HG03175 (cell line): ENCODE measurements around the gene VAMP1.

ENCODE experiments used
- ATAC-seq: cut with Tn5 transposase; IDR thresholded peaks from one replicate; pipeline ENCODE4 v1.9.1; 2021; ENCODE audit warnings: mild to moderate bottlenecking, moderate library complexity; ENCODE audit not compliant: unreplicated experiment

The VAMP1 gene

DNA sequence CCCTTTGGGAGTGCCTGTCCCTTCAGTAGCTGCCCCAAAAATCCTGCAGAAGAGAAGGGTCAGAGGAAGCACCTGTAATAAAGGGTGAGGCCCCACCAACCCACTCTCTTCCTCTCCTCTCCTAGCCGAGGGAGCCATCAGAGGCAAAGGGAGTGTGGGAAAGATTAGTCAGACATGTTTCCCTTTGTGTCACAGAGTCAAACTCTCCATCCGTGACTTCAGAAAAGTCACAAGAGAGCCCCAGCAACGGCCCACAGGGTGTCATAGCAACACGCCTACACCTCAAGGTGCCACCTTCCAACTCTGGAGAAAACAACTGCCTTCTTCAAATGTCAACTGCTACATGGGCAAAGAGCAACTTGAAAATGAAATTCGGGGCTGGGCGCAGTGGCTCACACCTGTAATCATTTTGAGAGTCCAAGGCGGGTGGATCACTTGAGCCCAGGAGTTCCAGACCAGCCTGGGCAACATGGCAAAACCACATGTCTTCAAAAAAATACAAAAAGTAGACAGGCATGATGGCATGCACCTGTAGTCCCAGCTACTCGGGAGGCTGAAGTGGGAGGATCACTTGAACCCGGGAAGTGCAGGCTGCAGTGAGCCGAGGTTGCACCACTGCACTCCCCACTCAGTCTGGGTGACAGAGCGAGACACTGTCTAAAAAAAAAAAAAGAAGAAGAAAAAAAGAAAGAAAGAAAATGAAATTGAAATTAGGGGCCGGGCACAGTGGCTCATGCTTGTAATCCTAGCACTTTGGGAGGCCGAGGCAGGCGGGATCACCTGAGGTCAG, 43.4 kb downstream of the VAMP1 start:
- ATAC-seq: peak; percentile 73

DNA sequence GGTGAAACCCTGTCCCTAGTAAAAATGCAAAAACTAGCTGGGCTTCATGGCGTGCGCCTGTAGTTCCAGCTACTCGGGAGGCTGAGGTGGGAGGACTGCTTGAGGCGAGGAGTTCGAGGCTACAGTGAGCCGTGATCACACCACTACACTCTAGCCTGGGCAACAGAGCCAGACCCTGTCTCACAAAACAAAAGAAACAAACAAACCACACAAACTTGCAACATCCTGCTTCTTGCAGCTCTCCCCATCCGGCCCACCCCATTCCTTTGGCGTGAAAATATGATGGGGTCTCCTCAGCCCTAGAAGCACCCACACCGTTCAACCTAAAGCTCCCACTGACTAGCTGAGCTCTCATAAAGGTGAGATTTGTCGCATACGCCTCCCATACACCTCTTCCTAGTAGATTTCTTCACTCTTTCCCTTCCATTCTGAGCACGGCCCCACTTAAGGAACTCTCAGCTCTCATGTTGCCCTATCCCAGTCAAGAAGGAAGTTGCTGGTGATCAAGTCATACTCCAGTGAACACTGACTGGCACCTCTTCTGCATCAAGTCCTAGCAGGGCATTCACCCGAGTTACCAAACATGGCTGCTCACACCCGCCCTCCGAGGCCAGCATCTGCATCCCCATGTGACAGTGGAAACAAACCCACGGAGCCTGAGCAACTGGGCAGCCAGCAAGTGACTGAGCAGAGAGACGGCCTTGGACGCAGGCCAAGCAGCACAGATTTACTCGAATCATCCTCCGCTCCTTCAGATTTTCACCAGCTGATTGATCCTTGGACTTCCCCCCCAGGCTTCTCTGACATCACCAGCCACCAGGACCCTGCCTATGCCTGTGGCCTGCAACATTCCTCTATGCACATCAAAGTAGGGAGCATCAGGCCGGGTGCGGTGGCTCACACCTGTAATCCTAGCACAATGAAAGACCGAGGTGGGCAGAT, 44.6 kb downstream of the VAMP1 start:
- ATAC-seq: peak; percentile 26

DNA sequence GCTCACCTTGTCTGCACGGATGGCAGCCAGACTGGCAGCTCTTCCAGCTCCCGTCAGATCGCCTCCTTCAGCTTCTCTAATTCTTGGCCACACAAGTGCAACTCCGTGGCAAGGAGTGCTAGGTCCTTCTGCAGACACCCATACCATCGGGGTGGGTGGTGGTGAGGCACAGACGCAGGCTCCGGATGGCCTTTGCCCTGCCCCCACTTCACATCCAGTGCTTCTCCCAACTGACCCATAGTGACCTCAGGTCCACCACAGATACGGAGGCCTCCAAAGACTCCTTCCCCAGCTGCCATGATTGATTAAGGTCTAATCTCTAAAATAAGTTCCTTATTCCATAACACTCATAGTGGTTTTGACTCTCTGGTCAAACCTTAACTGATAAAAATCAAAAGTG, 45.6 kb downstream of the VAMP1 start:
- ATAC-seq: no peak

DNA sequence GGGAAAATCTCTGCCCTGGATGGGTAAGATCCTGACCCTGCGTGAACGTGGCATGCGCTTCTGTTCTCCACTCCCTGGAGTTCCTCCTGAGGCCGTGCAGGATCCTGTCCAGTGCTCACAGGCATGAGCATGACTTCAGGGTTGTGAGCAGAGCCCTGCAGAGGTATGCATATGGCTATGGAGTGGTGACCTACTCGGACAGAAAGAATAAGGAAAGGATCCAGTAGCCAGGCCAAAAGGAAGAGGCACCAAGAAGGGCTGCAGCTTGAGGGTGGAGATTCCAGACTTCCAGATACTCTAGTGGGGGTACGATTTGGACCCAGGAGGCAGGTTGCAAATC, 46.5 kb downstream of the VAMP1 start:
- no peak for ATAC-seq

DNA sequence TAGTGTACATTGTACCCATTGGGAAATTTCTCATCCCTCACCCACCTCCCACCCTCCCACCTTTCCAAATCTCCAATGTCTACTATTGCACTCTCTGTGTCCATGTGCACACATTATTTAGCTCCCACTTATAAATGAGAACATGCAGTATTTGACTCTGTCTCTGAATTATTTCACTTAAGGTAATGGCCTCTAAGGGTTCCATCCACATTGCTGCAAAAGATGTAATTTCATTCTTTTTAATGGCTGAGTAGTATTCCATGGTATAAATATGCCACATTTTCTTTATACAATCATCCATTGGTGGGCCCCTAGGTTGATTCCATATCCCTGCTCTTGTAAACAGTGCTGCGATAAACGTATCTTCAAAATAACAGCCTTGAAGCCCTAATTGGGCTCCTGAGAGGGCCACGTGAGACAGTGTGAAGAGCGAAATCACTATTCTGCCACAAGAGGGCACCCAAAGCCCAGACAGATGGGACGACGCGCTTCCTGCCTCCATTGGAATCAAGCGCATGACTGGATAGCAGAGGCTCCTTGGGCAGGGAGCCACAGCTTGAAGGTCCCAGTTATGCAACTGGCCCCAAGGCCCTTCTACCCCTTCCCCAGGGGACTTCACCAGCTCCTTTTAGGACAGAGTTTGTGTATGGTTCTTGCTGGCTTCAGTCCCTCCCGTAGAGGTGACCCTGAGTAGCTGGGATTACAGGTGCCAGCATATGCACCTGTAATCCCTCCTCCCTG, 47.0 kb downstream of the VAMP1 start:
- no peak for ATAC-seq

DNA sequence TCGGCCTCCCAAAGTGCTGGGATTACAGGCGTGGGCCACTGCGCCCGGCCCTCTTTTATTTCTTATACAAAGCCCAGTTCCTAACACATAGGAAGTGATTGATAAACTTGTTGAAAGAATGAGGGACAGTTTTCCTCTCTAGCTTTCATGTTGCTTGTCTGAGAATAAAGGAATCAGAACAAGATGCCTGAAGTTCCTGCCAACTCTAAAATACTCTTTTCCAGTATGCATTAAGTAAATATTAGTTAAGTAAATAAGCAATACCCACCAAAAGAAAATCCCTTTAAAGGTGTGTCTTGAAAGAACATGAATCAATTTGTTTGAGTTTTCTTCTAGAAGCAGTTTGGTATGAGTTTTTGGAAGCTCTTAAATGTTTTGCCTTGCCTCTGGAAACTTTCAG, 50.1 kb downstream of the VAMP1 start:
- ATAC-seq: no peak

DNA sequence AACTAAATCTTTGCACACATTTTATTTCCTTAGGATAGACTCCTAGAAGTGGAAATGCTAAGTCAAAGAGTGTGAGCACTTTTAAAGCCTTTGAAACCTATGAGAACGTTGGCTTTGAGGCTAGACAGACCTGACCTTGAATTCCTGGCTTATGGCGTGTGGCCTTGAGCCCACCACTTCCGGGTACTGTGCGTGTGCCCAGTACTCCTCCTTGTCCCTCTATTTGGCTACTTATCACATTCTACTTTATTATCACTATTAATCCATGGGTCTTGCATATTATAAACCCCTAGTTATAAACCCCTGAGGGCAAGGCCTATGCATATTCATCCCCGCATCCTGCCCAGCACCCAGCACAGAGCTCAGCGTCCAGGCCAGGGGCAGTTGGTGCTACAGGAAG, 51.7 kb downstream of the VAMP1 start:
- ATAC-seq: no peak

DNA sequence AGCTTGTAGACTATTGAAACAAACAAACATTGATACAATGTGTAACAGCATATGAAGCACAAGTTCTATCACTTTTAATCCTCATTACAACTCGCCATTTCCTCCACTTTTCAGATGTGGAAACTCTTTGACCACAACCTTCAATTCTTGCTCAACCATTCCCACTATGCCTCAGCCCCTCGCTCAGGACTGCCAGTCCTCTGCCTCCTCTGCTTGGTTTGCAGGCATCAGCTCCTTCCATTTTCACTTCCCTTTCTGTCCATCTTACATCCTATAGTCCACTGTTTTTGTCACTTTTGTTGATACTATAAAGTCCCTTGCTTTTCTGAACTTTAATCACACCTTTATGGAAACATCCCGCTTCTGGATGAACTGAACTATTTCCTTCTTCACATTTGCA, 53.9 kb downstream of the VAMP1 start:
- ATAC-seq: no peak
